CD4-positive, alpha-beta T cell treated with Interleukin-6 for 4 hours (primary cell): Measurements from ENCODE around the gene MAPK1.
"Not testable (repeated sequence)": the region's sequence is repeated elsewhere in the genome, so short reads cannot be mapped to it uniquely, and the experiment has no call there.

Source experiments
- DNase-seq: peaks from one replicate; pipeline ENCODE4 v3.0.0-alpha.2; 2020; ENCODE audit warnings: mixed read lengths

MAPK1 gene

DNA sequence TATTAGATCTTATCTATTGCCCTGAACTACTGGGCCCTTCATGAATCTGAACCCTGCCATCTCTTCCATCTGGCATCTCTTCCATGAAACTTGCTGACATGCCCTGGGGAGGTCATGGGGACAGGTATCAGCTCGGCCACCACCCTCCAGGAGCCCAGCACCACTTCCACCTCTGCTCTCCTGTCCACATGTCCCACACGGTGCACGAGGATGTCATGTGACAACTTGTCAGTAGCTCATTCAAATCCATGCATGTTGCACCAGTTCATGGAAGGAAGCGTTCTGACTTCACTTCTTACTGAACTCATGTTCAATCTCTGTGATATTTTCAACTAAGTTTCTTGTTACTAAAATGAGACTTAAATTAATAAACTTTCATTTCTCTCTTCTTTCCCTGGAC is 148.4 kb downstream of the MAPK1 start:
- DNase-seq = no peak

DNA sequence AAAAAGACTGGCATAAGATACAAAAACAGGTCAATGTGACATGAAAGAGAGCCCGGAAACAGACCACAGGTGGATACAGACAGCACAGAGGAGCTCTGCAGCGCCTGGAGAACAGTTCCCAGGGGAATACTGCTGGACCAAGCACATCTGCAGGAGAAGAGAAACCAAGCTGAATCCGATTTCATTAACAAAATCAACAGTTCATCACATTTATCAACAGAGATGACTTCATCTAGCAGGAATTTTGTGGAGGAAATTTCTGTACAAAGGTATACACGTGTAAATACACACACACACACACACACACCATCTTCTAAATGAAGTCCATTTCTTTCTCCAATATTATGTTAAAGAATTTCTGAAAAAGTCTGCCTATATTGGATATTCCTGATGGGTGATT is 148.9 kb downstream of the MAPK1 start:
- DNase-seq = no peak

DNA sequence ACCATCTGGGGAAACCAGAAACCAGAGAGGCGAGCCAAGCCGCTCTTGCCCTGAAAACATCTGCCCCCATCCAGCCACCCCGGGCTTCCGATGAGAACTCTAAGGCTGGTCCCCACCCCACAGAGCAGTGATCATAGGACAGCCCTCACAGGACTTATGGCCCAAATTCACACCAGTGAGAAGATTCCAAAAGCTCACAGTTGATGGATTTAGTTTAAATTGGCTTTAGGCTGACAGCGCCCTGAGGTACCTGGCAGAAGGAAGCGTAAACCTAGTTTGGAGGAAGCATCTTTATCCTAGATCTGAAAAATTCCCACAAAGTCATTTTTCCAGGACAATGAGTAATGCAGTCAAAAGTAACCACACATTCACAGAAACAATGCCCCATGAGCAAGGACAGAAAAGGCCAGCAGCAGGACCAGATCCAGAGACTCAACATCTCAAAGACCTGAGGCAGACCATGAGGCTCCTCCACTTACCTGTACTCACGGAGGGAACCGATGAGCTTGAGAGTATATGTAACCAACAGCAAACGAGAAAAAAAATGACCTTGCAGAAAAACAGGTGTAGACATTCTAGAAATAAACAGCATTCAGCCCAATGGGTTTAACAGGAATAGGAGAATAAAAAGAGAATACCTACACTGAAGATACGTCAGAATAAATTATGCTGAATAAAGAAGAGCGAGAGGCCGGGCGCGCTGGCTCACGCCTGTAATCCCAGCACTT is 150.9 kb downstream of the MAPK1 start:
- not testable (repeated sequence) for DNase-seq

DNA sequence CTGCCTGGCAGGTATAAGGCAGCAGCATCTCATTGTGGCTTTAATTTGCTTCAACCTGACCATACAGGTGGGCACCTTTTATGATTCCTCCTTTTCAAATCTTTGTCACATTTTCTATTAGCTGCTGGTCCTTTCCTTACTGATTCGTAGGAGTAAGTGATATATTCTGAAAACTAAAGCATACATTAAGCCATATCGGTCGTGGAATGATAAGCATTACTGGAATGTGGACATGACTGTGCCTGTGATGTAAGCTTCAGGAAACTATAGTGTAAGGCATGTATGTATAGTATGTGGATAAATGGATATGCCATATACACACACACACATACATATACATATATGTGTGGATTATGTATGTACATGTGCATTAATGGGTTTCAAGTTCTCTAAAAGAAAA is 152.7 kb downstream of the MAPK1 start:
- no peak for DNase-seq

DNA sequence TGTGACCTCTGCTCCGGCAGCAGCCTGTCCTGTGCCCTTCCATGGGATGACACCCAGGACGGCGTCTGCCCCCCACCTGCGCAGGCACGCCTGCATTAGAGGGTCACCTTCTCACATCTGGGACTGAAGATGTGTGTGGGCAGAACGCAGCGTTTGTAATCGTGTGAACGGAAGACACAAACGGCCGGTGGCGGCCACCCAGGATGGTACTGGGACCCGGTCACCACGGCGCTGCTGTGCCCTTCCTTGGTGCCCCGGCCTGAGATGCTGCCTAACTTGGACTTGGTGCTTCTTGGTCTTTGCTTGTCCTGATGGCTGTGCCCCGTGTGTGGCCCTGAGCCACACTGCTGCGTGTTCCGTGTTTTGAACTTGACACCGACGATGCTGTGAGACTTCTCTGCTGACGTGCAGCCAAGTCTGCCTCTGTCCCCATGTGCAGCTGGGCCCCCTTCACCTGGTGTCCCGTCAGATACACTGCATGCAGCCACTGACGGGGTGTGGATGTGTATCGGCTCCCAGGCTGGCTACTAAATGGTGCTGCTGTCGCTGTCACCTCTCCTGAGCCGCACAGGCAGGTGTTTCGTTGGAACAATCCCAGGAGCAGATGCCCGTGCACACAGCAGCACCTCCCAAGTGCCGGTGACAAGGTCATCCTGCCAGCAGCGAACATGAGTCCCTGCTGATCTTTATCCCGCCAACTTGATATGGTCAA is 153.2 kb downstream of the MAPK1 start:
- no peak for DNase-seq

DNA sequence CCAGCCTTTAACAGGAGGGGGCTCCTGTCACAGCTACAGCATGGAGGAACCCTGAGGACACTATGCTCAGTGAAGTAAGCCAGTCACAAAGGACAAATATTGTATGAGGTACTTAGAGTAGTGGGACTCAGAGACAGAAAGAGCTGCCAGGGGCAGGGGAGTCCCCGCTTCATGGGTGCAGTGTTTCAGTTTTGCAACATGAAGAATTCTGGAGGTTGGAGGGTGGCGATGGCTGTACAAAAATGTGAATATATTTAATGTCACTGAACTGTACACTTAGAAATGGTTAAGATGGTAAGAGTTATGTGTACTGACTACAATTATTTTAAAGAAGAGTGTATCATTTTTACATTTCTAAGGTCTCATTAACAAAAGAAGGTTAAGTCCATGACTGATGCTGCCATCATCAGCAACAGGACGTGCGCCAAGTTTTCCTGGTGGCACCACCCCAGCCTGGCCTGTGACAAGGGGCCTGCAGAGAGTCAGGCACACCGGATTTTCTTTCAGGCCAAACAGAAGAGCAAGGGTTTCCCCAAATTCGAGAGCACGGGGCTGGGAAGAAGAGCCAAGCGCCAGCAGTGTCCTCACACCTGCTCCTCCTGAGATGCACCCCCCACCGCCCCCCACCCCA is 153.9 kb downstream of the MAPK1 start:
- no peak for DNase-seq

DNA sequence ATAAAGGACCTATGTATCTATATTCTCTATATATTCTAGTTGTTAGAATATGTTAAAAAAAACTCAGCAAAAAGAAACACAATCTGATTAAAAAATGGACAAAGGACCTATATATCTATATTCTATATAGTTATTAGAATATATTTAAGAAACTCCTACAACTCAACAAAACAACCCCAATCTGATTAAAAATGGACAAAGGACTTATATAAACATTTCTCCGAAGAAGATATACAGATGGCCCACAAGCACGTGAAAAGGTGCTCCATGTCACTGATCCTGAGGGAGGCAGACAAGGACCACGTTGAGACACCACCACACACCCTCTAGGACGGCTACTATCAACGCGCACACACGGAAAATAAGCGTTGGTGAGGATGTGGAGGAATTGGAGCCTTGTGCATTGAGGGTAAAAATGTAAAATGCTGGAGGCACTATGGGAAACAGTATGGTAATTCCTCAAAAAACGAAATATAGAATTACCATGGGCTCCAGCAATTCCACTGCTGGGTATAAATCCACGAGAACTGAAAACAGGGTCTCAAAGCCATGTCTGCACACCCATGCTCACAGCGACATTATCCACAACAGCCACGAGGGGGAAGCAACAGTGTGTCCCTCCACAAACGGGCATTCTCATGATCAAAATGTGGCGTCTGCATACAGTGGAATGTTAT is 154.6 kb downstream of the MAPK1 start:
- peak; percentile 70 for DNase-seq

DNA sequence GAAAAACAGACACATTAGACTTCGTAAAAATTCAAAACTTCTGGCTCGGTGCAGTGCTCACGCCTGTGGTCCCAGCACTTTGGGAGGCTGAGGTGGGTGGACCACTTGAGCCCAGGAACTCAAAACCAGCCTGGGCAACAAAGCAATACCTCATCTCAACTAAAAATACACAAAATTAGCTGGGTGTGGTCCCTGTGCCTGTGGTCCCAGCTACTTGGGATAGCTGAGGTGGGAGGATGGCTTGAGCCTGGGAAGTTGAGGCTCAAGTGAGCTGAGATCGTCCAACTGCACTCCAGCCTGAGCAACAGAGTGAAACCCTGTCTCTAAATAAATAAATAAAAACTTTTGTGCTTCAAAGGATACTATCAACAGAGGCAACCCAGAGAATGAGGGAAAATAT is 155.6 kb downstream of the MAPK1 start:
- no peak for DNase-seq

DNA sequence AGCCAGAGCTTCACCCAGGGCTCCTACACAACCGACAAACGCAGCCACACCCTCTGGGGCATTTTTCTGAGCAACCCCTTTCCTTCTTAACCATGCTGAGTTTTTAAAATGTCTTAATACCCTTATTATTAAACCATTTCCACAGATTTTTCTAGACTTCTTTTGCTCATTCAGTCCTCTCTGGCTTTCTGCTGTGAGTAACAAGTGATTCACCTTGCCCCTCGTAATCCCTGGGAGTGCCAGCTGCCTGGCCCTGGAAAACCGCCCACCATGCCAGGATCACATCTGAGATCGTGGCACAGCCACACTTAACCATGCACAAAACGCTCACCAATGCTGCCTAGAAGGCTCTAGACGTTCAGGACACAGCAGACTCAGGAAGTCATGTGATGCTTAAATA is 157.3 kb downstream of the MAPK1 start:
- DNase-seq = no peak

DNA sequence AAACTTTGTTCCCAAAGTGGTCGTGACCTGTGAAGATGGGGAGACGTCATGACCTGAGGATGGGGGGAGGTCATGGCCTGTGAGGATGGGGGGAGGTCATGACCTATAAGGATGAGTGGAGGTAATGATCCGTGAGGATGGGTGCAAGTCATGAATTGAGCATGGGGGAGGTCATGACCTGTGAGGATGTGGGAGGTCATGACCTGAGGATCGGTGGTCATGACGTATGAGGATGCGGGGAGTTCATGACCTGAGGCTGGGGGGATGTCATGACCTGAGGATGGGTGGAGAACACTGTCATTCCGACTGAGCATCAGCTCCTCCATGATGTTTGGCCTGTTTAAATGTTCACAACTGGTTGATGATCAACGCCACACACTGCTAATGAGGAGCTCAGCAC is 157.8 kb downstream of the MAPK1 start:
- no peak for DNase-seq

DNA sequence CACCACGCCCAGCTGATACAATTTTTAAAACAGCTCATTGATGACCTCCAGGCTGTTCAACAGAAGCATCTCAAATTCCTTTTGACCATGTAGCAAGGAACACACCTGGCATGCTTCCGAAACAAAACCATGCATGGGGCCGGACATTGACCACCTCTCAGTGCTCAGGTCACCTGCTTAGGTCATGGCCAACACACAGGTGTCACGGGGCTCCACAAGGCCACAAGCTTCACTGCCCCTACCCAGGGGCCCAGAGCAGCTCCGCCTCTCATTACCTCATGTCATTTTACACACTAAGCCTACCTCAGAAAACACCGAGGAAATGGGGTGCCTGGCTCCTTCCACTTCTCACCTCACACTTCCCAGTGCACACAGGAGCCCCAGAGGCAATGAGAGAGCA is 158.5 kb downstream of the MAPK1 start:
- no peak for DNase-seq

DNA sequence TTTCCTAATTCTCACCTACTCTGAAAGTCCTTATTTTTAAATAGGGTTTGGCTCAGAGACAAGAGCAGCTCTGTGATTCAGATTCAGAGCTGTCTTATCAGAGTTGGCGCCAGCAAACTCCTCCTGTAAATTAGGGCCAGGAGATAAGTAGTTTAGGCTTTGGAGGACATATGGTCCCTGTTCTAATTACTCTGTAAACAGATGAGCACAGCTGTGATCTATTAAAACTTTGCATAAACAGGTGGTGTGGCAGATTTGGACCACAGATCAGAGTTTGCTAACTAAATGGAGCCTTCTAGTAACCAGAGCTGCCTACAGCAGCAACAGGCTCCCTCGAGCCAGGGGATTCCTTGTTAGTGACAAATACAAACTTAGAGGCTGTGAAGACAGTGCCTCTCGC is 159.8 kb downstream of the MAPK1 start:
- DNase-seq = no peak
